B cell (primary cell): ENCODE measurements around the gene M6PR.

Experiments
- CTCF ChIP-seq: fragments of 200-600 bp; IDR thresholded peaks from one replicate; pipeline ENCODE4 v1.8.0; 2022; ENCODE audit warnings: antibody characterized with exemption, mild to moderate bottlenecking
- EZH2 ChIP-seq: IDR thresholded peaks from 2 replicates; pipeline ENCODE4 v1.6.1; 2012; ENCODE audit warnings: borderline replicate concordance, low read depth, mild to moderate bottlenecking, moderate library complexity, low read length; ENCODE audit not compliant: insufficient read depth, poor library complexity, severe bottlenecking

- no peak for TF ChIP-seq CTCF
- no peak for TF ChIP-seq EZH2
These were observed 624 bp downstream of the M6PR start for GRCh38 chr12:8948701-8949341.
